Posterior cingulate gyrus (tissue), 11 donors: ENCODE data around the gene MACROD2.

Experiments used
- DNase-seq, 10 donors: peaks; one replicate each; pipeline versions ENCODE4 v3.0.0 to v3.0.0-alpha.2; 2020 to 2021; ENCODE audit warnings: mixed read lengths in 3 of 10
- intact Hi-C: fragments of 100-400 bp; cut with DNase I; formaldehyde crosslinking; loops from one replicate; pipeline ENCODE4 v1.15.1; 2023

MACROD2 gene

GRCh38 chr20:14611479-14611878 lies 616.2 kb downstream of the MACROD2 start:
- intact Hi-C loops: no loop called here
- DNase-seq: no peak

GRCh38 chr20:14612391-14612790 lies 617.1 kb downstream of the MACROD2 start:
- no peak for DNase-seq

GRCh38 chr20:14616003-14616402 lies 620.7 kb downstream of the MACROD2 start:
- intact Hi-C loops: no loop called here
- DNase-seq: no peak

More at GRCh38 chr20:14612391-14612790, 617.1 kb downstream of the MACROD2 start:
- intact Hi-C loops: no loop called here

- no peak for DNase-seq
- intact Hi-C loops: no loop called here
These were observed 621.8 kb downstream of the MACROD2 start for GRCh38 chr20:14617123-14617522.

- intact Hi-C loops: no loop called here
- no peak for DNase-seq
These were observed 624.1 kb downstream of the MACROD2 start for GRCh38 chr20:14619411-14619810.

- intact Hi-C loops: no loop called here
- no peak for DNase-seq
These were observed 627.5 kb downstream of the MACROD2 start for GRCh38 chr20:14622796-14623195.

GRCh38 chr20:14631011-14631410 lies 635.7 kb downstream of the MACROD2 start:
- intact Hi-C loops: no loop called here
- DNase-seq: no peak

- intact Hi-C loops: no loop called here
- DNase-seq: no peak
These were observed 637.6 kb downstream of the MACROD2 start for GRCh38 chr20:14632906-14633305.

GRCh38 chr20:14633507-14633906 lies 638.2 kb downstream of the MACROD2 start:
- no peak for DNase-seq
- intact Hi-C loops: no loop called here

GRCh38 chr20:14634665-14635064 lies 639.3 kb downstream of the MACROD2 start:
- DNase-seq: no peak
- intact Hi-C loops: no loop called here

- intact Hi-C loops: no loop called here
- no peak for DNase-seq
These were observed 642.1 kb downstream of the MACROD2 start for GRCh38 chr20:14637441-14637840.

- intact Hi-C loops: no loop called here
These were observed 647.8 kb downstream of the MACROD2 start for GRCh38 chr20:14643146-14643545.

GRCh38 chr20:14643556-14643955 lies 648.2 kb downstream of the MACROD2 start:
- intact Hi-C loops: no loop called here
- DNase-seq: no peak

More at GRCh38 chr20:14643146-14643545, 647.8 kb downstream of the MACROD2 start:
- no peak for DNase-seq

GRCh38 chr20:14644306-14645097 lies 649.2 kb downstream of the MACROD2 start:
- intact Hi-C loops: no loop called here
- no peak for DNase-seq

- intact Hi-C loops: no loop called here
- no peak for DNase-seq
These were observed 651.7 kb downstream of the MACROD2 start for GRCh38 chr20:14647016-14647415.

- no peak for DNase-seq
- intact Hi-C loops: no loop called here
These were observed 654.3 kb downstream of the MACROD2 start for GRCh38 chr20:14649662-14650061.

GRCh38 chr20:14657266-14658005 lies 662.1 kb downstream of the MACROD2 start:
- DNase-seq: no peak
- intact Hi-C loops: no loop called here

GRCh38 chr20:14664101-14664500 lies 668.8 kb downstream of the MACROD2 start:
- no peak for DNase-seq
- intact Hi-C loops: no loop called here

GRCh38 chr20:14666696-14667095 lies 671.4 kb downstream of the MACROD2 start:
- intact Hi-C loops: no loop called here
- DNase-seq: no peak

- DNase-seq: no peak
- intact Hi-C loops: no loop called here
These were observed 671.9 kb downstream of the MACROD2 start for GRCh38 chr20:14667226-14667625.

GRCh38 chr20:14672066-14672465 lies 676.8 kb downstream of the MACROD2 start:
- intact Hi-C loops: no loop called here
- DNase-seq: no peak

- intact Hi-C loops: no loop called here
- no peak for DNase-seq
These were observed 677.8 kb downstream of the MACROD2 start for GRCh38 chr20:14673164-14673563.
